Keratinocyte (primary cell): ENCODE data around the gene RSPRY1.

Experiments used
- CTCF ChIP-seq, 3 experiments: IDR thresholded peaks in 1 of 3; conservative IDR thresholded peaks in 1 of 3; optimal IDR thresholded peaks in 1 of 3; 2 replicates in 2 of 3; 3 replicates in 1 of 3; pipeline versions ENCODE3 to v1.5.1; 2011; ENCODE audit warnings: low read length in 3 of 3, mild to moderate bottlenecking in 3 of 3, moderate library complexity in 2 of 3, control low read depth in 1 of 3, inconsistent platforms in 1 of 3; ENCODE audit not compliant: insufficient read depth in 2 of 3; ENCODE audit errors: extremely low read depth in 1 of 3
- EZH2 ChIP-seq: IDR thresholded peaks from one replicate; pipeline ENCODE4 v1.6.1; 2012; ENCODE audit warnings: inconsistent platforms, mild to moderate bottlenecking, low read length, moderate library complexity

- TF ChIP-seq CTCF (optimal IDR thresholded peaks at IDR 0.05 in 1 of 3, IDR thresholded peaks at IDR 0.05 in 1 of 3, conservative IDR thresholded peaks at IDR 0.05 in 1 of 3; ENCODE audit: extremely low read depth in 1 of 3, insufficient read depth in 2 of 3, low read length in 3 of 3) (no peak), EZH2 (no peak)
These were observed 72.9 kb downstream of the RSPRY1 start for GRCh38 chr16:57258910-57259475.
